ENCODE results near the gene GALNS. TPM values are rescaled to one million over a fixed set of nuclear protein-coding genes. Genes with fewer than 3 reads are reported as not detected.

The GALNS gene
- total and polyA plus RNA-seq, 2 donors: 4.8 to 23.9 TPM

DNA sequence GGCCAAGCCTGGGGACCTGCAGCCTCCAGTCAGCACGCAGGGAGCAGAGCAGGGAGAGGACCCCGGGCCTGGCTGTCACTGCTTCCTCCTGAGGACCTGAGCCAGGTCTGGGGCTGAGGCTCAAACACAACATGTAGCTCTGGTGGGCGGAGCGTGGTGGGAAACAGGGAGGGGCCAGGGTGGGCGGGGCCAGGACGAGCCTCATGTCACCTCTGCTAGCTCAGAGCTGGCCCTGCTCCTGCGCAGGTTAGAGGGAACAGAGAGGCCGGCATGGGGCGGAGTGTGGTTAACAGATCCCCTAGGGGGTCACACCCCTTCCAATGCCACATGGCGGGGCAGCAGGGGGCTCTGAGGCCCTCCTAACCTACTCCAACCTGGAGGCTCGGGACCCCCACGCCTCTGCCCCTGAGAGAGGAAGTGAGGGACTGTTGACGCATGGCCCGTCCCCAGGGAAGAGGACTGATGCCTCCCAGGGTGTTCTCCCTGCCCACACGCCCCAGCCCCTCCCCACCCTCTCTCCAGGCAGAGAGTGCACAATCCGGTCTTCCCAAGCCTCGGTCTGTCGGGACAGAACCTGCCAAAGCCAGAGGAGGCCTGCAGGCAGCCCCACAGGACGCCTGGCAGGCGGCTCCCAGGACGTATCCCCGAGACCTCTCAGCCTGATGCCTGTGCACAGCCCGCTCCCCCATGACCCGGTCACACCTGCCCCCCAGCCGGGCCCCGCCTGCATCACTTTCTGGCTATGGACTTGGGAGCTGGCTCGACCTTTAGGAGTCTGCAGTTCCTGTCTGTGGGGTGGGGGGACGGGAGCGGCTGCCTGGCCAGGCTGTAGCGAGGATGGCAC is 86.9 kb downstream of the GALNS start:
- peaks cover 23 to 68% of the 10 kb centered on the region in 2 donors for H3K4me1 ChIP-seq (ENCODE audit: control insufficient read depth in 2 of 2, insufficient read depth in 2 of 2, low read length in 2 of 2)
- no peak overlapping the region for H3K4me3 ChIP-seq (ENCODE audit: low read length in 2 of 2)
- DNase-seq (ENCODE audit: low read depth in 6 of 9, low spot score in 9 of 9): peak in 2 of 9 donors; percentile 65 to 75
- WGBS: 83% methylated on average over 30 of the region's 30 CpGs
- H3K27ac ChIP-seq (ENCODE audit: low read depth in 1 of 2, low read length in 1 of 2): no peak overlapping the region
- no peaks in the 10 kb centered on the region for H3K27me3 ChIP-seq (ENCODE audit: control insufficient read depth in 2 of 2, insufficient read depth in 1 of 2, low read length in 1 of 2)
- no peaks in the 10 kb centered on the region for H3K9me3 ChIP-seq (ENCODE audit: control insufficient read depth in 2 of 2, insufficient read depth in 1 of 2, low read length in 1 of 2)
- peaks cover 4 to 7% of the 10 kb centered on the region in 2 donors for H3K36me3 ChIP-seq (ENCODE audit: control insufficient read depth in 2 of 2, insufficient read depth in 2 of 2, low read length in 1 of 2)

GRCh38 chr16:88768071-88768783 is 88.5 kb downstream of the GALNS start:
- no peak for DNase-seq (ENCODE audit: low read depth in 6 of 9, low spot score in 9 of 9)
- H3K27ac ChIP-seq (ENCODE audit: low read depth in 1 of 2, low read length in 1 of 2): no peak overlapping the region
- WGBS: 92% methylated on average over 24 of the region's 24 CpGs
- peaks cover 9 to 12% of the 10 kb centered on the region in 2 donors for H3K36me3 ChIP-seq (ENCODE audit: control insufficient read depth in 2 of 2, insufficient read depth in 2 of 2, low read length in 1 of 2)
- no peak overlapping the region for H3K4me3 ChIP-seq (ENCODE audit: low read length in 2 of 2)
- H3K9me3 ChIP-seq (ENCODE audit: control insufficient read depth in 2 of 2, insufficient read depth in 1 of 2, low read length in 1 of 2): no peaks in the 10 kb centered on the region
- peaks cover 23 to 61% of the 10 kb centered on the region in 2 donors for H3K4me1 ChIP-seq (ENCODE audit: control insufficient read depth in 2 of 2, insufficient read depth in 2 of 2, low read length in 2 of 2)
- no peaks in the 10 kb centered on the region for H3K27me3 ChIP-seq (ENCODE audit: control insufficient read depth in 2 of 2, insufficient read depth in 1 of 2, low read length in 1 of 2)

DNA sequence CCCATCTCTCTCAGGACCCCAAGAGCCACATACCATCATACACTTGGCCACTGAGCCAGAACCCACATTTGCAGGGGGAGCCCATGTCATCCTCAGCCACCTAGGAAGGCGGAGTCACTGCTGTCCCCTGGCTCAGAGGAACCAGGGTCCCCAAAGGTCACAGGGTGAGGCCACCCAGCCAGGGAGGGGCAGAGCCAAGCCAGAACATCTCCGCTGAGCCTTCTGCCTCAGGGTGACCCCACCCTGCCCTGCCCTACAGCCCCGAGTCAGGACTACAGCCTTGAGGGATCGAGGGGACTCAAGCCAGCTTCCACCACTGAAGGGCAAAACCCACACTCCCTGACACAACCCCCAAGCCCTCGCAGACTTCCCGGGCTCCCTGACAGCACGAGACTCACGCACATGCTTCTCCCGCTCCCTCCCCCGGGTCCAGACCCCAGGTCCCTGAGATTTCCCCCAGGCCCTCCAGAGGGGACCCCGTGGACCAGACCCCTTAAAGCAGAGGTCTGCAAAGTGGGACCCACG is 89.1 kb downstream of the GALNS start:
- H3K4me3 ChIP-seq (ENCODE audit: low read length in 2 of 2): no peak overlapping the region

GRCh38 chr16:88766975-88767374 is 89.8 kb downstream of the GALNS start:
- 97% methylated on average over 11 of the region's 11 CpGs for WGBS

More for the DNA sequence above, 89.1 kb downstream of the GALNS start:
- H3K27me3 ChIP-seq (ENCODE audit: control insufficient read depth in 2 of 2, insufficient read depth in 1 of 2, low read length in 1 of 2): no peaks in the 10 kb centered on the region
- H3K9me3 ChIP-seq (ENCODE audit: control insufficient read depth in 2 of 2, insufficient read depth in 1 of 2, low read length in 1 of 2): no peaks in the 10 kb centered on the region
- peaks cover 23 to 55% of the 10 kb centered on the region in 2 donors for H3K4me1 ChIP-seq (ENCODE audit: control insufficient read depth in 2 of 2, insufficient read depth in 2 of 2, low read length in 2 of 2)
- H3K27ac ChIP-seq (ENCODE audit: low read depth in 1 of 2, low read length in 1 of 2): no peak overlapping the region
- H3K36me3 ChIP-seq (ENCODE audit: control insufficient read depth in 2 of 2, insufficient read depth in 2 of 2, low read length in 1 of 2): peaks cover 9 to 15% of the 10 kb centered on the region in 2 donors
- WGBS: 94% methylated on average over 12 of the region's 12 CpGs
- DNase-seq (ENCODE audit: low read depth in 6 of 9, low spot score in 9 of 9): no peak

DNA sequence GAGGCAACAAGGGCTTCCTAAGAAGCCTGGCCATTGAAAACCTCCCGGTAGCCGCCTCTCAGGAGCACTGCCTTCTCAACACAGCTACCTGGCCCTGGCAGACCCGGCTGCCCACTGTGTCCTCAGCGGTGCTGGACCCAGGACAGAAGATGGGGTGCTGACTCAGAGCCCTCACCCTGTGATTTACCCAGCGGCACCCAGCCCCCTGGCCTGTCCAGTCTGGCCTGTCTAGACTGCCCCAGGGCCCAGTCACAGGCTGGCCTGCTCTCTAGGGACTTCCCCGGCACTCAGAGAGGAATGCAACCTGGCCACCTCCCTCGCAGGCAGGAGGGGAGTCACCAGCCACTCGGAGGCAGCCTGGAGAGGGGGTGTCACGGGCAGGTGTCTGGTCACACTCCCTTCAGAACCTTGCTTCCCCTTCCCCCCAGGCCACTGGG is 91.8 kb downstream of the GALNS start:
- H3K36me3 ChIP-seq (ENCODE audit: control insufficient read depth in 2 of 2, insufficient read depth in 2 of 2, low read length in 1 of 2): peaks cover 9 to 15% of the 10 kb centered on the region in 2 donors
- H3K9me3 ChIP-seq (ENCODE audit: control insufficient read depth in 2 of 2, insufficient read depth in 1 of 2, low read length in 1 of 2): no peaks in the 10 kb centered on the region
- H3K27ac ChIP-seq (ENCODE audit: low read depth in 1 of 2, low read length in 1 of 2): peak overlapping the region in 1 of 2 donors; percentile 18
- H3K4me3 ChIP-seq (ENCODE audit: low read length in 2 of 2): no peak overlapping the region
- no peak for DNase-seq (ENCODE audit: low read depth in 6 of 9, low spot score in 9 of 9)
- WGBS: 93% methylated on average over 9 of the region's 9 CpGs
- no peaks in the 10 kb centered on the region for H3K27me3 ChIP-seq (ENCODE audit: control insufficient read depth in 2 of 2, insufficient read depth in 1 of 2, low read length in 1 of 2)
- H3K4me1 ChIP-seq (ENCODE audit: control insufficient read depth in 2 of 2, insufficient read depth in 2 of 2, low read length in 2 of 2): peaks cover 4 to 29% of the 10 kb centered on the region in 2 donors

More at GRCh38 chr16:88766975-88767374, 89.8 kb downstream of the GALNS start:
- H3K36me3 ChIP-seq (ENCODE audit: control insufficient read depth in 2 of 2, insufficient read depth in 2 of 2, low read length in 1 of 2): peaks cover 9 to 15% of the 10 kb centered on the region in 2 donors
- H3K4me1 ChIP-seq (ENCODE audit: control insufficient read depth in 2 of 2, insufficient read depth in 2 of 2, low read length in 2 of 2): peaks cover 21 to 48% of the 10 kb centered on the region in 2 donors
- H3K9me3 ChIP-seq (ENCODE audit: control insufficient read depth in 2 of 2, insufficient read depth in 1 of 2, low read length in 1 of 2): no peaks in the 10 kb centered on the region
- no peak overlapping the region for H3K27ac ChIP-seq (ENCODE audit: low read depth in 1 of 2, low read length in 1 of 2)
- no peak for DNase-seq (ENCODE audit: low read depth in 6 of 9, low spot score in 9 of 9)
- H3K4me3 ChIP-seq (ENCODE audit: low read length in 2 of 2): no peak overlapping the region
- no peaks in the 10 kb centered on the region for H3K27me3 ChIP-seq (ENCODE audit: control insufficient read depth in 2 of 2, insufficient read depth in 1 of 2, low read length in 1 of 2)

DNA sequence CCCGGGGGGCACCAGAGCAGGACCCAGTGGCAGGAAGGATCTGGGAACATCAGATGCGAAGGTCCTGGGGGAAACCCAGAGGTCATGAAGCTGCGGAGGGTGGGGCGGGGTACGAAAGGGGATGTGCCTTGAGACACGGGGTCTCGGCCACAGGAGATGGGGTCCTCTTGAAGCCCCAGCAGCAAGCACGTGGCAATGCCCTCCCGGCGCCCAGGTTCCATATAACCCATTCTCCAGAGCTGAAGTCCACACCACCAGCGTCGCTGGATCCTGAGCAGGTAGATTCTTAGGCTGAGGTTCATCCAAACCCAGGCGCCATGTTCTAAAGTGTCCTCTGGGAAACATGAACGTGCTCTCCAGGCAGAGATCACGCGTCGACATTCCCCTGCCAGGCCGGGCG is 92.7 kb downstream of the GALNS start:
- DNase-seq (ENCODE audit: low read depth in 6 of 9, low spot score in 9 of 9): no peak
- 98% methylated on average over 19 of the region's 19 CpGs for WGBS
- H3K27me3 ChIP-seq (ENCODE audit: control insufficient read depth in 2 of 2, insufficient read depth in 1 of 2, low read length in 1 of 2): no peaks in the 10 kb centered on the region
- H3K36me3 ChIP-seq (ENCODE audit: control insufficient read depth in 2 of 2, insufficient read depth in 2 of 2, low read length in 1 of 2): peaks cover 9 to 15% of the 10 kb centered on the region in 2 donors
- no peak overlapping the region for H3K27ac ChIP-seq (ENCODE audit: low read depth in 1 of 2, low read length in 1 of 2)
- no peaks in the 10 kb centered on the region for H3K9me3 ChIP-seq (ENCODE audit: control insufficient read depth in 2 of 2, insufficient read depth in 1 of 2, low read length in 1 of 2)
- H3K4me1 ChIP-seq (ENCODE audit: control insufficient read depth in 2 of 2, insufficient read depth in 2 of 2, low read length in 2 of 2): peaks cover 0 to 30% of the 10 kb centered on the region in 2 donors
- no peak overlapping the region for H3K4me3 ChIP-seq (ENCODE audit: low read length in 2 of 2)

Other genes with a start within 250 kb of the GALNS start
- 0.05 TPM for gene IL17C, start 218.4 kb downstream of the GALNS start, total RNA-seq
- 0.09 TPM for gene IL17C, start 218.4 kb downstream of the GALNS start, polyA plus RNA-seq
- 200 TPM for gene CYBA, start 205.9 kb downstream of the GALNS start, total RNA-seq
- gene CYBA, start 205.9 kb downstream of the GALNS start, polyA plus RNA-seq: 208 TPM
- 22.1 TPM for gene MVD, start 193.9 kb downstream of the GALNS start, total RNA-seq
- gene MVD, start 193.9 kb downstream of the GALNS start, polyA plus RNA-seq: 30.2 TPM
- gene SNAI3, start 170.4 kb downstream of the GALNS start, total RNA-seq: 1.5 TPM
- gene SNAI3, start 170.4 kb downstream of the GALNS start, polyA plus RNA-seq: 2.9 TPM
- gene RNF166, start 150.5 kb downstream of the GALNS start, total RNA-seq: 32.6 TPM
- gene RNF166, start 150.5 kb downstream of the GALNS start, polyA plus RNA-seq: 144 TPM
- 14.7 TPM for gene CTU2, start 150.4 kb downstream of the GALNS start, total RNA-seq
- 18.6 TPM for gene CTU2, start 150.4 kb downstream of the GALNS start, polyA plus RNA-seq
- gene PIEZO1, start 71.7 kb downstream of the GALNS start, total RNA-seq: 25.2 TPM
- gene PIEZO1, start 71.7 kb downstream of the GALNS start, polyA plus RNA-seq: 115 TPM
- gene CDT1, start 53.2 kb downstream of the GALNS start, total RNA-seq: 11.7 TPM
- 1.4 TPM for gene CDT1, start 53.2 kb downstream of the GALNS start, polyA plus RNA-seq
- 198 TPM for gene APRT, start 45.0 kb downstream of the GALNS start, total RNA-seq
- 122 TPM for gene APRT, start 45.0 kb downstream of the GALNS start, polyA plus RNA-seq
- 54.1 TPM for gene TRAPPC2L, start 180 bp upstream of the GALNS start, total RNA-seq
- 49.1 TPM for gene TRAPPC2L, start 180 bp upstream of the GALNS start, polyA plus RNA-seq
- 0.09 TPM for gene PABPN1L, start 9.7 kb upstream of the GALNS start, total RNA-seq
- gene PABPN1L, start 9.7 kb upstream of the GALNS start, polyA plus RNA-seq: 0.34 TPM
- 11.2 TPM for gene CBFA2T3, start 120.3 kb upstream of the GALNS start, total RNA-seq
- 19.1 TPM for gene CBFA2T3, start 120.3 kb upstream of the GALNS start, polyA plus RNA-seq
- 97.2 TPM for gene ACSF3, start 236.9 kb upstream of the GALNS start, total RNA-seq
- 47.2 TPM for gene ACSF3, start 236.9 kb upstream of the GALNS start, polyA plus RNA-seq